ENCODE measurements around the gene CACNG6.

The CACNG6 gene

DNA sequence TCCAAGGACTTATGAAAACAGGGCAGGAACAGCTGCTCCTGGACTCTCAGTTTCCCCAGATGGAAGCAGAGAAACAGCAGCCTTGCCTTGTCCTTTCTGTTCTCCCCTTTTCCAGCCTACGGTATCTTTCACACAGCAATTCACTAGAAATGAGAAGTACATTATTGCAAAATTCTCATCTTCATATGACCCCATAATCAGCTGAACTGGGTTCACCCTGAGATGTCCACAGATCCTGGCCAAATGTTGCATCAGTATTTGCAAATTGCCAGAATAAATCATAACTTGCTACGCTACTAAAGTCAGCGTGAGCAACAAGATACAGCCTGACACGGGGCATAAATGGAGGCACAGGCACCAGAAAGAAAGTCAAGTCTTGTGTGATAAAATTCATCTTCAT, 56.2 kb downstream of the CACNG6 start:
- H3K9me3 ChIP-seq (ENCODE audit: insufficient read depth, low read length), result no peaks in the 10 kb centered on the region; the same call in 1 of the 2 replicates
- H3K4me2 ChIP-seq (ENCODE audit: low read length), result no peak overlapping the region
- no peaks in the 10 kb centered on the region for H3K27me3 ChIP-seq (ENCODE audit: low read depth, low read length)
- no peak for TF ChIP-seq EZH2phosphoT487 (IDR thresholded peaks at IDR 0.05; ENCODE audit: low read depth)
- TF ChIP-seq, protein P1, sequence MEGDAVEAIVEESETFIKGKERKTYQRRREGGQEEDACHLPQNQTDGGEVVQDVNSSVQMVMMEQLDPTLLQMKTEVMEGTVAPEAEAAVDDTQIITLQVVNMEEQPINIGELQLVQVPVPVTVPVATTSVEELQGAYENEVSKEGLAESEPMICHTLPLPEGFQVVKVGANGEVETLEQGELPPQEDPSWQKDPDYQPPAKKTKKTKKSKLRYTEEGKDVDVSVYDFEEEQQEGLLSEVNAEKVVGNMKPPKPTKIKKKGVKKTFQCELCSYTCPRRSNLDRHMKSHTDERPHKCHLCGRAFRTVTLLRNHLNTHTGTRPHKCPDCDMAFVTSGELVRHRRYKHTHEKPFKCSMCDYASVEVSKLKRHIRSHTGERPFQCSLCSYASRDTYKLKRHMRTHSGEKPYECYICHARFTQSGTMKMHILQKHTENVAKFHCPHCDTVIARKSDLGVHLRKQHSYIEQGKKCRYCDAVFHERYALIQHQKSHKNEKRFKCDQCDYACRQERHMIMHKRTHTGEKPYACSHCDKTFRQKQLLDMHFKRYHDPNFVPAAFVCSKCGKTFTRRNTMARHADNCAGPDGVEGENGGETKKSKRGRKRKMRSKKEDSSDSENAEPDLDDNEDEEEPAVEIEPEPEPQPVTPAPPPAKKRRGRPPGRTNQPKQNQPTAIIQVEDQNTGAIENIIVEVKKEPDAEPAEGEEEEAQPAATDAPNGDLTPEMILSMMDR (IDR thresholded peaks at IDR 0.05; ENCODE audit: low read depth, low read length), result no peak
- H4K20me1 ChIP-seq (ENCODE audit: insufficient read depth, low read length), result no peaks in the 10 kb centered on the region
- H3K9ac ChIP-seq (ENCODE audit: low read length), result no peak overlapping the region
- no peak overlapping the region for H3K27ac ChIP-seq (ENCODE audit: low read length)
- no peaks in the 10 kb centered on the region for H3K36me3 ChIP-seq (replicated peaks; ENCODE audit: low read depth, low read length)
- H3K4me3 ChIP-seq (ENCODE audit: low read length), result no peak overlapping the region
- no peaks in the 10 kb centered on the region for H3K79me2 ChIP-seq (ENCODE audit: low read length)
- H3K4me1 ChIP-seq (ENCODE audit: low read length), result no peaks in the 10 kb centered on the region
- no peak overlapping the region for H2AFZ ChIP-seq (ENCODE audit: low read depth, low read length)

Measured in OCI-LY3 (cell line).